ENCODE results near the gene VWA3A. TPM values are rescaled to one million over a fixed set of nuclear protein-coding genes. Genes with fewer than 3 reads are reported as not detected.

Gene VWA3A
- total RNA-seq, 2 experiments from 2014 or later = not detected

DNA sequence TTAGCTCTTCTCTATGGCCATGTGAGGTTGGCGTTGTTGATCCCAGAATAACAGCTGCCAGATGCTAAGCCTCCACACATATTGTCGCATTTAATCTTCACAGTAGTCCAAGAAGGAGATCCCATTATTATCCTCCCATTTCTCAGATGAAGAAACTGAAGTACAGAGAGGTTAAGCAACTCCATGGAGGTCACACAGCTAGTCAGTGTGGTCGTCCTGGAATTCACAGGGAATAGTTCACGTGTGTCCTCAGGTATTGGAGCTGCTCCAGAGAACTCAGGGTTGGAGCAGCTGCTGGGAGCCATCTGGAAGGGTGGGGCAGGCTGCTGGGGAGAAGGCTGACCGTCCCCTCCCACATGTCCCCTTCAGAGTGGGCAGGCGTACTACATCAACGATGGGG is 89.5 kb downstream of the VWA3A start:
- Histone ChIP-seq H3K79me2 (ENCODE audit: insufficient read depth, low read depth, low read length) (no peaks in the 10 kb centered on the region), H3K27ac (ENCODE audit: low read depth, low read length, poor library complexity, severe bottlenecking) (no peak overlapping the region), H3K4me2 (ENCODE audit: low read length) (no peak overlapping the region), H3K9me2 (ENCODE audit: insufficient read depth, low read length) (no peaks in the 10 kb centered on the region), H4K20me1 (ENCODE audit: insufficient read depth, low read length) (no peaks in the 10 kb centered on the region), H3K36me3 (ENCODE audit: insufficient read depth, low read length) (no peaks in the 10 kb centered on the region), H3K4me3 (ENCODE audit: low read depth, low read length, poor library complexity, severe bottlenecking) (no peak overlapping the region), H3K4me1 (ENCODE audit: insufficient read depth, low read length, poor library complexity, severe bottlenecking) (no peaks in the 10 kb centered on the region), H3K9me3 (ENCODE audit: low read length) (no peaks in the 10 kb centered on the region), H2AFZ (ENCODE audit: low read length) (no peak overlapping the region)
- CTCF ChIA-PET (ENCODE audit: unreplicated experiment) = interaction anchor here (0.5 kb wide), 1 partner anchor 174 kb away, joined by 4 read pairs; no protein-coding TSS in a partner anchor
- intact Hi-C loops (cut with micrococcal nuclease; ENCODE audit: unreplicated experiment) = no loop called here
- TF ChIP-seq EZH2phosphoT487 (IDR thresholded peaks at IDR 0.05; ENCODE audit: borderline replicate concordance, low read depth, low read length) (no peak), CTCF (conservative IDR thresholded peaks at IDR 0.05; ENCODE audit: low read length) (no peak)
- POLR2A ChIA-PET = interaction anchor here (0.9 kb wide), 1 partner anchor 172 kb away, joined by 4 read pairs; no protein-coding TSS in a partner anchor
- BruUV-seq (replicated peaks) = no TSS peak
- no peak for DNase-seq (ENCODE audit: low spot score)

DNA sequence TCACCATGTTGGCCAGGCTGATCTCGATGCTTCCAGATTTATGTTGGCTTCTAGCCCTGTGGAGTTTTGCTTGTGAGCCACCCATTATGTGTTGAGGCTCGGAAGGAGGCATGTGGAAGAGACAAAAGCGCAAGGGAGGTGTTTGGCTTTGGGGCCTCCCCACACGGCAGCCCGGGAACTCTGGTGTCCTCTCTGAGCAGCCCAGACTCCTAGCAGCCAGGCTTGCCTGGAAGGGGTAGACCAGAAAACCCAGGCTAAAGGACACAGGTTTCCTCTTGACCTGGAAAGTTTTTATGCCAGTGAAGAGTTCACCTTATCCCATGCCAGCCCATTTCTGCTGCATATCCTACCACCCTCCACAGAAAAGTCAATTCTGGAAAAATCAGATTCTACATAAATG is 91.0 kb downstream of the VWA3A start:
- CTCF ChIA-PET (ENCODE audit: unreplicated experiment) = no interaction called here
- BruUV-seq (replicated peaks) = no TSS peak
- intact Hi-C loops (cut with micrococcal nuclease; ENCODE audit: unreplicated experiment) = no loop called here

More for the DNA sequence above, 91.0 kb downstream of the VWA3A start:
- H3K4me1 ChIP-seq (ENCODE audit: insufficient read depth, low read length, poor library complexity, severe bottlenecking) = peaks cover 4% of the 10 kb centered on the region
- H3K36me3 ChIP-seq (ENCODE audit: insufficient read depth, low read length) = no peaks in the 10 kb centered on the region
- no peaks in the 10 kb centered on the region for H4K20me1 ChIP-seq (ENCODE audit: insufficient read depth, low read length)
- H3K79me2 ChIP-seq (ENCODE audit: insufficient read depth, low read depth, low read length) = no peaks in the 10 kb centered on the region
- H3K9me2 ChIP-seq (ENCODE audit: insufficient read depth, low read length) = no peaks in the 10 kb centered on the region
- no peaks in the 10 kb centered on the region for H3K9me3 ChIP-seq (ENCODE audit: low read length)
- TF ChIP-seq CTCF (conservative IDR thresholded peaks at IDR 0.05; ENCODE audit: low read length) (no peak), EZH2phosphoT487 (IDR thresholded peaks at IDR 0.05; ENCODE audit: borderline replicate concordance, low read depth, low read length) (no peak)
- no peak overlapping the region for H3K4me3 ChIP-seq (ENCODE audit: low read depth, low read length, poor library complexity, severe bottlenecking)
- no peak for DNase-seq (ENCODE audit: low spot score)
- H2AFZ ChIP-seq (ENCODE audit: low read length) = no peak overlapping the region
- H3K4me2 ChIP-seq (ENCODE audit: low read length) = no peak overlapping the region
- H3K27ac ChIP-seq (ENCODE audit: low read depth, low read length, poor library complexity, severe bottlenecking) = no peak overlapping the region
- POLR2A ChIA-PET = no interaction called here
